Liver (tissue), 9 donors: ENCODE data around the gene OR5J2. TPM values are rescaled to one million over a fixed set of nuclear protein-coding genes. Genes with fewer than 3 reads are reported as not detected.

Experiments
- DNase-seq: peaks from one replicate; pipeline ENCODE4 v3.0.0-alpha.2; 2017; ENCODE audit warnings: low spot score
- H3K27ac ChIP-seq, 2 donors: one replicate each; pipeline ENCODE4 v1.7.0; 2013; ENCODE audit warnings: inconsistent platforms in 2 of 2, low read length in 2 of 2, control low read depth in 1 of 2, low read depth in 1 of 2, mild to moderate bottlenecking in 1 of 2
- H3K27me3 ChIP-seq, 4 donors: one replicate each; pipeline versions ENCODE4 v1.6.1 to v1.7.0; 2013; ENCODE audit warnings: low read length in 3 of 4, inconsistent platforms in 1 of 4, mild to moderate bottlenecking in 1 of 4, moderate library complexity in 1 of 4; ENCODE audit not compliant: control insufficient read depth in 4 of 4, insufficient read depth in 4 of 4
- H3K36me3 ChIP-seq, 4 donors: one replicate each; pipeline versions ENCODE4 v1.6.1 to v1.7.0; 2013; ENCODE audit warnings: low read length in 3 of 4, mild to moderate bottlenecking in 3 of 4, low read depth in 1 of 4, moderate library complexity in 1 of 4; ENCODE audit not compliant: control insufficient read depth in 4 of 4, insufficient read depth in 3 of 4
- H3K4me1 ChIP-seq, 4 donors: one replicate each; pipeline versions ENCODE4 v1.6.1 to v1.7.0; 2013; ENCODE audit warnings: low read length in 3 of 4, mild to moderate bottlenecking in 3 of 4, moderate library complexity in 1 of 4; ENCODE audit not compliant: control insufficient read depth in 4 of 4, insufficient read depth in 4 of 4
- H3K4me3 ChIP-seq, 3 donors: one replicate each; pipeline versions ENCODE4 v1.6.1 to v1.7.0; 2013; ENCODE audit warnings: low read length in 3 of 3, control low read depth in 1 of 3, low read depth in 1 of 3, mild to moderate bottlenecking in 1 of 3
- H3K9ac ChIP-seq, 2 donors: one replicate each; pipeline ENCODE4 v1.7.0; 2013; ENCODE audit warnings: low read length in 2 of 2, mild to moderate bottlenecking in 2 of 2, moderate library complexity in 2 of 2, control low read depth in 1 of 2, low read depth in 1 of 2
- H3K9me3 ChIP-seq, 4 donors: one replicate each; pipeline versions ENCODE4 v1.6.1 to v1.7.0; 2013; ENCODE audit warnings: low read length in 3 of 4; ENCODE audit not compliant: control insufficient read depth in 4 of 4
- FOXA1 ChIP-seq: IDR thresholded peaks from 2 replicates; pipeline ENCODE4 v1.6.1; 2016; ENCODE audit warnings: antibody characterized with exemption
- GABPA ChIP-seq, 2 donors: IDR thresholded peaks in 1 of 2; conservative IDR thresholded peaks in 1 of 2; 2 replicates each; pipeline ENCODE4 v1.6.1; 2016; ENCODE audit warnings: antibody characterized with exemption in 2 of 2, mild to moderate bottlenecking in 1 of 2, moderate library complexity in 1 of 2
- HNF4A ChIP-seq, 2 donors: conservative IDR thresholded peaks; 2 replicates each; pipeline ENCODE4 v1.6.1; 2016; ENCODE audit warnings: antibody characterized with exemption in 2 of 2, mild to moderate bottlenecking in 2 of 2
- HNF4G ChIP-seq: IDR thresholded peaks from 2 replicates; pipeline ENCODE4 v1.6.1; 2016; ENCODE audit warnings: antibody characterized with exemption
- RXRA ChIP-seq, 2 donors: IDR thresholded peaks; 2 replicates each; pipeline ENCODE4 v1.6.1; 2017 to 2018; ENCODE audit warnings: antibody characterized with exemption in 2 of 2, mild to moderate bottlenecking in 1 of 2
- SP1 ChIP-seq: IDR thresholded peaks from 2 replicates; pipeline ENCODE4 v1.6.1; 2018; ENCODE audit warnings: antibody characterized with exemption, mild to moderate bottlenecking
- YY1 ChIP-seq: IDR thresholded peaks from 2 replicates; pipeline ENCODE4 v1.6.1; 2016; ENCODE audit warnings: antibody characterized with exemption, mild to moderate bottlenecking
- WGBS: extraction: QIAGEN DNeasy Blood & Tissue Kit; methylation state at CpG from one replicate; pipeline ENCODE4 v1.1.7; 2013; 5-methylcytosine and 5-hydroxymethylcytosine counted together
- polyA plus RNA-seq, 2 donors: library from polyadenylated mRNA; stranded (reverse) in 1 of 2; unstranded in 1 of 2; fragments of 200-250 nt in 1 of 2; fragments of >200 nt in 1 of 2; fragmentation: Nextera tagmentation in 1 of 2; extraction: Ambion mirVana in 1 of 2; gene quantifications; one replicate each; pipeline versions ENCODE4 v1.2.1 to v1.2.3, GENCODE V29; 2013 to 2015
- total RNA-seq, 2 donors: library from RNA; depleted of rRNA; stranded (reverse); fragments of >200 nt; gene quantifications; one replicate each; pipeline ENCODE4 v1.2.3, GENCODE V29; 2014
- TF ChIP-seq, protein P1 (sequence below): IDR thresholded peaks from 2 replicates; pipeline ENCODE4 v1.6.1; 2016; ENCODE audit warnings: antibody characterized with exemption
- TF ChIP-seq, protein P2 (sequence below): fragments of 150-350 bp; IDR thresholded peaks from 2 replicates; pipeline ENCODE4 v1.5.1; 2017; ENCODE audit warnings: improper control_type of control experiment, low read depth, low read length; ENCODE audit not compliant: missing input control
- TF ChIP-seq, protein P3 (sequence below): IDR thresholded peaks from 2 replicates; pipeline ENCODE4 v1.6.1; 2016; ENCODE audit warnings: antibody characterized with exemption
- TF ChIP-seq, protein P4 (sequence below): IDR thresholded peaks from 2 replicates; pipeline ENCODE4 v1.6.1; 2016; ENCODE audit warnings: antibody characterized with exemption
- TF ChIP-seq, protein P5 (sequence below): IDR thresholded peaks from 2 replicates; pipeline ENCODE4 v1.6.1; 2016; ENCODE audit warnings: antibody characterized with exemption, mild to moderate bottlenecking
- donor health status: healthy.
- donor health status: healthy.
- donor health status: healthy.
- donor health status: healthy.
- donor health status: healthy.

OR5J2 gene
- total and polyA plus RNA-seq, 4 donors, result not detected

DNA sequence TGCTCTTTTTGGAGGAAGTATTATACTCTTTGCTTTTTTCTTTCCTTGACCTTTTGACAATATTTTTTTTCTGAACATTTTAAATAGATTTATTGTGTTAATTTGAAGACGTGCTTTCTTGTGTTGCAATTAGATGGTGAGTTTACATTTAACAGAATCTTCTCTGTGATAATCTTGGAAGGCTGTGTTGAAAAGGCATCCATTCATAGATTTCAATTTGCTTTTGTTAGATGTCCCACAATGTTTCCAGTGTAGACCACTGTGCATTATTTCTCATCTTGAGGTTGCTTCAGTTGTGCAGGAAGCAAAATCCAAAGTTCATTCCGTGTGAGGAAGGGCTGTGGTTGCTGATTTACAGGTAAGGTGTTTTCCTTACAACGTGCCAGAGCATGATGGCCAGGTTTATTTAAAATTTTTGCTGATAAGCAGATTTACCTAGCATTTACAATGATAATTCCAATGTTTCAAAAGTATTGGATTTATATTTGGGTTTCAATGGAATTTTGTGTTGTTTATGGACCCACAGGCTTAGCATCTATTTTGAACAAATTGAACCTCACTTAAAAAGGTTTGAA, 4.1 kb upstream of the OR5J2 start:
- no peak overlapping the region for H3K9ac ChIP-seq
- H3K4me1 ChIP-seq, result no peaks in the 10 kb centered on the region
- no peak for DNase-seq
- no peaks in the 10 kb centered on the region for H3K9me3 ChIP-seq
- no peaks in the 10 kb centered on the region for H3K27me3 ChIP-seq
- H3K4me3 ChIP-seq, result no peak overlapping the region
- TF ChIP-seq RXRA (IDR thresholded peaks at IDR 0.05) (no peak), SP1 (no peak), FOXA1 (no peak), GABPA (IDR thresholded peaks at IDR 0.05 in 1 of 2, conservative IDR thresholded peaks at IDR 0.05 in 1 of 2) (no peak), HNF4A (conservative IDR thresholded peaks at IDR 0.05) (no peak), YY1 (no peak)
- TF ChIP-seq, protein P1, sequence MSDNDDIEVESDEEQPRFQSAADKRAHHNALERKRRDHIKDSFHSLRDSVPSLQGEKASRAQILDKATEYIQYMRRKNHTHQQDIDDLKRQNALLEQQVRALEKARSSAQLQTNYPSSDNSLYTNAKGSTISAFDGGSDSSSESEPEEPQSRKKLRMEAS, result no peak
- TF ChIP-seq, protein P2, sequence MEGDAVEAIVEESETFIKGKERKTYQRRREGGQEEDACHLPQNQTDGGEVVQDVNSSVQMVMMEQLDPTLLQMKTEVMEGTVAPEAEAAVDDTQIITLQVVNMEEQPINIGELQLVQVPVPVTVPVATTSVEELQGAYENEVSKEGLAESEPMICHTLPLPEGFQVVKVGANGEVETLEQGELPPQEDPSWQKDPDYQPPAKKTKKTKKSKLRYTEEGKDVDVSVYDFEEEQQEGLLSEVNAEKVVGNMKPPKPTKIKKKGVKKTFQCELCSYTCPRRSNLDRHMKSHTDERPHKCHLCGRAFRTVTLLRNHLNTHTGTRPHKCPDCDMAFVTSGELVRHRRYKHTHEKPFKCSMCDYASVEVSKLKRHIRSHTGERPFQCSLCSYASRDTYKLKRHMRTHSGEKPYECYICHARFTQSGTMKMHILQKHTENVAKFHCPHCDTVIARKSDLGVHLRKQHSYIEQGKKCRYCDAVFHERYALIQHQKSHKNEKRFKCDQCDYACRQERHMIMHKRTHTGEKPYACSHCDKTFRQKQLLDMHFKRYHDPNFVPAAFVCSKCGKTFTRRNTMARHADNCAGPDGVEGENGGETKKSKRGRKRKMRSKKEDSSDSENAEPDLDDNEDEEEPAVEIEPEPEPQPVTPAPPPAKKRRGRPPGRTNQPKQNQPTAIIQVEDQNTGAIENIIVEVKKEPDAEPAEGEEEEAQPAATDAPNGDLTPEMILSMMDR, result no peak
- TF ChIP-seq, protein P3, sequence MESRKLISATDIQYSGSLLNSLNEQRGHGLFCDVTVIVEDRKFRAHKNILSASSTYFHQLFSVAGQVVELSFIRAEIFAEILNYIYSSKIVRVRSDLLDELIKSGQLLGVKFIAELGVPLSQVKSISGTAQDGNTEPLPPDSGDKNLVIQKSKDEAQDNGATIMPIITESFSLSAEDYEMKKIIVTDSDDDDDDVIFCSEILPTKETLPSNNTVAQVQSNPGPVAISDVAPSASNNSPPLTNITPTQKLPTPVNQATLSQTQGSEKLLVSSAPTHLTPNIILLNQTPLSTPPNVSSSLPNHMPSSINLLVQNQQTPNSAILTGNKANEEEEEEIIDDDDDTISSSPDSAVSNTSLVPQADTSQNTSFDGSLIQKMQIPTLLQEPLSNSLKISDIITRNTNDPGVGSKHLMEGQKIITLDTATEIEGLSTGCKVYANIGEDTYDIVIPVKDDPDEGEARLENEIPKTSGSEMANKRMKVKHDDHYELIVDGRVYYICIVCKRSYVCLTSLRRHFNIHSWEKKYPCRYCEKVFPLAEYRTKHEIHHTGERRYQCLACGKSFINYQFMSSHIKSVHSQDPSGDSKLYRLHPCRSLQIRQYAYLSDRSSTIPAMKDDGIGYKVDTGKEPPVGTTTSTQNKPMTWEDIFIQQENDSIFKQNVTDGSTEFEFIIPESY, result no peak
- TF ChIP-seq, protein P4, sequence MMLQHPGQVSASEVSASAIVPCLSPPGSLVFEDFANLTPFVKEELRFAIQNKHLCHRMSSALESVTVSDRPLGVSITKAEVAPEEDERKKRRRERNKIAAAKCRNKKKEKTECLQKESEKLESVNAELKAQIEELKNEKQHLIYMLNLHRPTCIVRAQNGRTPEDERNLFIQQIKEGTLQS, result no peak
- WGBS, result 30% methylated on average over 3 of the region's 3 CpGs
- H3K27ac ChIP-seq, result no peak overlapping the region
- H3K36me3 ChIP-seq, result no peaks in the 10 kb centered on the region

DNA sequence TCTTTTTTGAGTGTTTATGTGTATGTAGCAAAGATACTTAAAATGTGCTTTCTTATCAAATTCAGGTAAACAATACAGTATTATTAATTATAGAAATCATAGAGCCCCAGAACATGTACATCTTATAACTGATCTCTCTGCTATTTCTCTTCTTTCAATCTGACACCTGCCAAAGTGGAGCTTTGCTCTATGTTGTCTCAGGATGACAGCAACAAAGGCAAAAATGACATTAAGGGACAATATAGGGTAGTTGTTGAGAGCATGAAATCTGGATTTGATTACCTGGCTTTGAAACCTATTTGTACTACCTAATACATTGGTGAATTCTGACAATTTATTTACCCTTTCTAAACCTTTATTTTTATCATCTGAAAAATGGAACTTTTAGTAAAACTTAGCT, 7.0 kb downstream of the OR5J2 start:
- Histone ChIP-seq H3K9ac (no peak overlapping the region), H3K4me1 (no peaks in the 10 kb centered on the region), H3K27ac (no peak overlapping the region), H3K4me3 (no peak overlapping the region), H3K9me3 (peaks cover 0 to 11% (median 5%) of the 10 kb centered on the region in 4 donors), H3K27me3 (no peaks in the 10 kb centered on the region), H3K36me3 (no peaks in the 10 kb centered on the region)
- TF ChIP-seq, protein P2, result no peak
- no peak for TF ChIP-seq HNF4G
- TF ChIP-seq FOXA1, result no peak
- TF ChIP-seq, protein P5, sequence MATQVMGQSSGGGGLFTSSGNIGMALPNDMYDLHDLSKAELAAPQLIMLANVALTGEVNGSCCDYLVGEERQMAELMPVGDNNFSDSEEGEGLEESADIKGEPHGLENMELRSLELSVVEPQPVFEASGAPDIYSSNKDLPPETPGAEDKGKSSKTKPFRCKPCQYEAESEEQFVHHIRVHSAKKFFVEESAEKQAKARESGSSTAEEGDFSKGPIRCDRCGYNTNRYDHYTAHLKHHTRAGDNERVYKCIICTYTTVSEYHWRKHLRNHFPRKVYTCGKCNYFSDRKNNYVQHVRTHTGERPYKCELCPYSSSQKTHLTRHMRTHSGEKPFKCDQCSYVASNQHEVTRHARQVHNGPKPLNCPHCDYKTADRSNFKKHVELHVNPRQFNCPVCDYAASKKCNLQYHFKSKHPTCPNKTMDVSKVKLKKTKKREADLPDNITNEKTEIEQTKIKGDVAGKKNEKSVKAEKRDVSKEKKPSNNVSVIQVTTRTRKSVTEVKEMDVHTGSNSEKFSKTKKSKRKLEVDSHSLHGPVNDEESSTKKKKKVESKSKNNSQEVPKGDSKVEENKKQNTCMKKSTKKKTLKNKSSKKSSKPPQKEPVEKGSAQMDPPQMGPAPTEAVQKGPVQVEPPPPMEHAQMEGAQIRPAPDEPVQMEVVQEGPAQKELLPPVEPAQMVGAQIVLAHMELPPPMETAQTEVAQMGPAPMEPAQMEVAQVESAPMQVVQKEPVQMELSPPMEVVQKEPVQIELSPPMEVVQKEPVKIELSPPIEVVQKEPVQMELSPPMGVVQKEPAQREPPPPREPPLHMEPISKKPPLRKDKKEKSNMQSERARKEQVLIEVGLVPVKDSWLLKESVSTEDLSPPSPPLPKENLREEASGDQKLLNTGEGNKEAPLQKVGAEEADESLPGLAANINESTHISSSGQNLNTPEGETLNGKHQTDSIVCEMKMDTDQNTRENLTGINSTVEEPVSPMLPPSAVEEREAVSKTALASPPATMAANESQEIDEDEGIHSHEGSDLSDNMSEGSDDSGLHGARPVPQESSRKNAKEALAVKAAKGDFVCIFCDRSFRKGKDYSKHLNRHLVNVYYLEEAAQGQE, result no peak
- no peak for DNase-seq
